Activated CD8-positive, alpha-beta memory T cell treated with anti-CD3 and anti-CD28 coated beads for 4 hours (primary cell): Measurements from ENCODE around the gene CCDC192.

ENCODE experiments used
- DNase-seq, 2 donors: peaks; one replicate each; pipeline ENCODE4 v3.0.0-alpha.2; 2020; ENCODE audit warnings: low read depth in 2 of 2

Gene CCDC192

DNA sequence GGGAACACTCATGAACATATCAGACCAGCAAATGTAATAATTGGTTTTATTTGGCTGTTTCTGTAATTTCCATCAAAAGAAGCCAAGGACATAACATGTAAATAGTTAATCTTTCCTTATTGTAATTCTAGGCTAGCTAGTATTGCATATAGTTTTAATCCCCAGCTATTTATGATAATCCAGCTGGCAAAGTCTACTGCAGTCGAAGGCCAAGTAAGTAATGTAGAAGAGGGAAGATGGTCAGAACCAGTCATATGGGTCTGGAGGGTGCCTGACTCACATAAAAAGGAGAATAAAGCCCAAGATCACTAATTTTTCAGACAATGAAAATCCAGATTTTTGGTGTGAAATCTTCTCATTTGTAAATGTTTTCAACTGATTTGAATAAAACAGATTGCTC is 106.3 kb downstream of the CCDC192 start:
- no peak for DNase-seq

DNA sequence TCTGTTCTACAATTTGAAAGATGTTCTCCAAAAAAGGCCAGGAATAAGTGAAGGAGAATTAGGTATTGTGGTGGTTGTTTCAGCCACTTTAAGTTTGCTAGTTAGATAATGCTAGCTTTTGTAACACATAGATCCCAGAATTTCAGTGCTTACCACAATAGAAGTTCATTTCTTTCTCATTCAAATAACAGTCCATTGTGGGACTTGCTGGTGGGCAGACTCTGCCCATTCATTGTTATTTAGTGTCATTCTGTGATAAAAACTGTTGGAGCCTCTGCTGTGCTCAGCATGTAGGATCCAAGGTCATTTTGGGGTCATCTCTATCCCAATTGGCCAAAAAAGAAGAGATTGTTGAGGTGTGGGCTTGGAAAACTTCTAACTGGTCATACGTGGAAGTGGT is 106.8 kb downstream of the CCDC192 start:
- DNase-seq, result no peak

DNA sequence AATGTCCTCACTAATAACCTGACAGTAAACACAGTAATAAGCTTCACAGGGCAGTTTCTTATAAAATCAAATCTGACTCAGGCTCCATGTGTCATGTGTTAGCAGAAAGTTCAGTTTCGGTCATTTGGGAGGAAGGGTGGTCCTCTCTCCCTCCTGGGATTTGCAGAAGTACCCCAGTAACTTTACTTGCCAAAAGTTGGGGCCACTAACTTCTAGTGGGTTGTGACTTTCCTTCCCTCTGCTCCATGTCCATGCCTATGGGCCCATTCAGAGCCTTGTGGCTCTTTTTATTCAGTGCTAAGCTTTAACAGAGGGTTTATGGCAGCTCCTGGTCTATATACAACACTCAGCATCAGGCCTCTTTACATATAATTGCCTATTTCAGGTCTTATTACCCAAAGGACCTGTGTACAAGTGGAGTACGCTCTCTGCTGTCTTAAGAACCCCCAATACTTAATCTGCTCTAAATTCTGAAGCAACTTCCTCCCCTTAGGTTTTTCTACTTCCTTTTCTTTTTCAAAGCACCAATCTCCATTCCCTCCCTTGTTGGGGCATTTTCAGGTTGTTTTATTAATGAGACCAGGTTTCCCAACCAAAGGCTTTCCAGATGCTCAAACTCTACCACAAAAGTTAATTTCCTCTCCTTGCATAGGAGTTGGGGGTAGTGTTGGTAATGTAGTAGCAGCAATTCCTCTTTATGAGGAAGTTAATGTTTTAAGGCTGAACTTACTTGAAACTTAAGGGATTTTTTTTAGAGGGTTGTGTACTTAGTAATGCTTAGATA is 107.7 kb downstream of the CCDC192 start:
- no peak for DNase-seq

DNA sequence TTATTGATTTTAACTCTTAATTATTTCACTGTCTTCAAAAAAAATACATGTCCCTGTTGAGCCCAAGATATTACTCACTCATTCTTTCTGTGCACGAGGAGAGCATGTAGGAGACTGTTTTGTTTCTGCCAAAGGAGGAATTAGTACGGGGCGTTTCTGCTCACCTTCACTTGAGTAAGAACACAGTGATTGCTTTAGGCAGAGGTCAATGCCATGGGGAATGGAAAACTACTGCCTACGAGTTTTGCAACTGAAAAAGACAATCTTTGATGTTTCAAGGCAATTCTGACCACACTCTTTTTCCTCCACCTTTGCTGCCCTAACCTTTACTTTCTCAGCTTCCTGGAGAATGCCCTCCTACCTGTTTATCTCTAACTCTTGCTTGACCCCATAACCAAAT is 109.4 kb downstream of the CCDC192 start:
- no peak for DNase-seq

DNA sequence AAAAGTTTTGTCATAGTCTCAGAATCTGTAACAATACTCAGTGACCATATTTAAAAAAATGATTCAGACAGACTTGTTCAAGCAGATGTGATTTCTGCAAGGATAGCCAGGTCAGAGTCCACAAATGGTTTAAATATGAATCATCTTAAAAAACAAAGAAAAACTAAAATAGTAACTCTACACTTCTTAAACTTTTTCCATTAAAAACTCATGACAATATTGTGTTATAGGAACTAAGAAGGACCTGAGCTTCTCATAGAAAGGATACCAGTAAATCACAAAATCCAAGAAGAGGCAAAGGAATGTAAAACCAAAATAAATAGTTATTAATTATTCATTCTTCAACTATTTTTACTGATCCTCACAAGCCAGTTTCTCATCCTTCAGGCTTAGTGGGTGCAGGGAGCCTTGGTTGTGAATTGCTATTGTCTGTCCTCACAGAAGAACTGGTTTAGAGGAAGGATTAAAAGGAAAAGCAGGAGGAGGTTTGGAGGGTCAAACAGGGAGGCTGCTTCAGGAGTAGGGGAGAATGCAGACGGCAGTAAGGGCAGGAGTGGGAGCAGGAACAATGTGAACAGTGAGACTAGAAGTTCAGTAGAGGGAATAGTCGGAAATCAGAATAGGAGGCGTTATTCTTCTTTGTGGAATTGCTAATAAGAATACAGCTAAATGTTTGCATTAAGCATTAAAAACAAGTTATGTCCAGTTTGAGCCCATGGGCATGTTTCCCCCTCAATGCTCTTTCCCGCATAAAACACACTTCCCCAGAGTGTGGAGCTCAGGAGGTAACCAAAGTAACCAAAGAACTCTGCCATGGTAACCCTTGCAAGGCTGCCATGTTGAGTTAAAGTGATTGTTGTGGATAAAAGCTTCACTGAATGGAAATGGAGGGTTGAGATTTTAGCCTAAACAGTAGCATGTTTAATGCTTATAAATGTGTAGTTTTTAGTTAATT is 110.7 kb downstream of the CCDC192 start:
- DNase-seq, result no peak

DNA sequence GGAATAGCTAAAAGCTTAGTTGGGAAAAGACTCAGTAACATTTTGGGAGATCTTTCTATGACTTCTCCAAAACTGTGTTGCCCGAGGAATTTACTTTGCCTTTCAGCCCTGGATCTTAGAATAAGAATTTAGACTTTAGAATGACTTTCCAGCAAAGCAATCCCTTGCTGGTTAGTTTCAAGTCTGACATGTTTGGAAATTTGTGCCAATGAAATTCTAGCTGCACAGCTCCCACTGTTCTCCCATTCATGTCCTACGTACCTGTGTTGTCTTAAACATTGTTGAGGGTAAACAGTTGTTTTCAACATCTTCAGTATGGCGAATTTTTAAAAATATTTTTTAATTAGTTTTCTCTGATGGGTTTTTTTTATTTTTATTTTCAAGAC is 111.4 kb downstream of the CCDC192 start:
- DNase-seq, result no peak

DNA sequence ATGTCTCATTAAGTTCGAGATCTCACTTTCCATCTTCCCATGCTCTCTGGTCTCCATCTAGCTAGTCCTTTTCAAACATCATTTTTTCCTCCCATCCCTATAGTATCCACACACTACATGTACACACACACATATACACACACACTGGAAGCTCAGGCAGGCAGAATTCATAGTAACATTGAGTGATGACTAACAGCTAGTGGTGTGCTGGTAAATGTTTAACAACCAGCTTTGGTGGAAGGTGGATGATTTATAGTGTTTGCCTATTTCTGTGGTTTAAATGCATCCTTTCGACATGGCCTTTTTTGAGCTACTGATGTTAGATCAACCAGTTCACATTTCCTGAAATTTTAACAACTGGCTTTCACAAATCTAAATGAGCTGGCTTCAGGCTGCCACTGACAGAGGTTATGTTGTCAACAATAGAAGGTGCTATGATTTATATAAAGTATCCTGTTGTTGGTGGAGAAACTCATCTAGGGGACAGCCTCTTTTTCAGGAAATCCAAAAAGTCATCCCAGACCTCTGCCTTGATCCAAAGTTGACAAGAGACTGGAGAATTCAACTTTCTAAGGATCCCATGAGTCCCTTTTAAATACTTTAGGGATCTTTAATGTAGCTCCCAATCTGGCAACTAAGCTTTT is 117.8 kb downstream of the CCDC192 start:
- no peak for DNase-seq

DNA sequence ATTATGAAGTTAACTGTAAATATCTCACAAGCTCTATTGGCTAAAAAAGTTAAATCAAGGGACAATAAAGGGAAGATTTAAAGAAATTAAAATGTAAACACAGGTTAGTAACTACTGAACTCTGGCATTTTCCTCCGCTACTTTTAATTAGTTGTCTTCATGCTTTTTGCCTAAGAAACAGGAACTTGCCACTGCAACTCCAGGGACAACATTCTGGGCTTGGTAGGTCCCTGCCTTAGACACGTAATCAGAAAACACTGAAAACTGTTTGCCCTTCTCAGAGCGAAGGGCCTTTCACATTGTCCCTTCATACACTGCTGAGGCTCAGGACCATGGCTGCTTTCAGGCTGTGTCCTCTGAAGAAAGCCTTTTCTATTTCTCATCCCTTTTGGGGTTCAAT is 118.7 kb downstream of the CCDC192 start:
- no peak for DNase-seq

DNA sequence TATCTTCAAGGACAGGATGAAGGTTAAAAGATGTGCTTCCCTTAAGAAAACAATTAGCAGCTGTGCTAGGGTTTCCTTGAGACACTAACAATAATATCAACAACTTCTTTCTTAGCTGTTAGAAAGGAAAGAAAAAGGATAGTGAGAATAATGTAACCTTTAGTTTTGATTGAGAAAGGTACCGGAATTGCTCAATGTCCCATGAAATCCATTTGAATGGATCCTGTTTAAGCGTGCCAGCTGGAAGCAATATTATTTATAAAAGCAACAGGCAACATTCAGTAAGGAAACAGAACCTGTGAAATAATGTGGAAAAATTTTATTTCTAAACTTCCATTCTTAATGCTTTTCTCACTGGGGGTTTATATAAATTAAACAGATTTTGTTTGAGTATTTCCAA is 120.9 kb downstream of the CCDC192 start:
- DNase-seq, result no peak

DNA sequence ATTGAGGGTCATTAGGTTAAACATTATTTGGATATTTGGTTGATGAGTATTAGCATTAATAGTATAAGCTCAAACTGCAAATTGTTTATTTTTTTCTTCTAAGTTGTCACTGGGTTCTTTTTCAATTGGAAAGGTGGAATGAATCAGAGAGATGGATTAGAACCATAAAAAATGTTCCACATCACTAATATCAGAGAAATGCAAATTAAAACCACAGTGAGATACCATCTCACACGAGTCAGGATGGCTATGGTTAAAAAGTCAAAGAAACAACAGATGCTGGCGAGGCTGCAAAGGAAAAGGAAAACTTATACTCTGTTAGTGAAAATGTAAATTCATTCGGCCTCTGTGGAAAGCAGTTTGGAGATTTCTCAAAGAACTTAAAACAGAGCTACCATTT is 122.8 kb downstream of the CCDC192 start:
- no peak for DNase-seq

DNA sequence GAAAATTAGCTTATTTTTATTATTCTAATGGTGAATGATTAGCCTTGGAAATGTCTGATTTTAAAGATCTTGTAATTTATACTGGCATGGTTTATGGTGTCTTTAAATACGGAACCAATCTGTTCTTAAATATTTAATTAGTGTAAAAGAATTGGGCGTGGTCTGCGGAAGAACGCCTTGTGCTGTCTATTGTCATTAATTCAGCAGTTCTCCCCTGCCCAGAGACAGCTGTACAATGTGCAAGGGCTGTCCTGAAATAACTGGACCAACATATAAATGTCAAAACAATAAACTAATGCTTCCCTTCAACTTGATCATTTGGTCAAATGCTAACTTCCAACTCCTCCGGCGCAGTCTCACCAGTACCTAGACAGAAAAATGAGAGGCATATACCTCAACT is 124.3 kb downstream of the CCDC192 start:
- no peak for DNase-seq

DNA sequence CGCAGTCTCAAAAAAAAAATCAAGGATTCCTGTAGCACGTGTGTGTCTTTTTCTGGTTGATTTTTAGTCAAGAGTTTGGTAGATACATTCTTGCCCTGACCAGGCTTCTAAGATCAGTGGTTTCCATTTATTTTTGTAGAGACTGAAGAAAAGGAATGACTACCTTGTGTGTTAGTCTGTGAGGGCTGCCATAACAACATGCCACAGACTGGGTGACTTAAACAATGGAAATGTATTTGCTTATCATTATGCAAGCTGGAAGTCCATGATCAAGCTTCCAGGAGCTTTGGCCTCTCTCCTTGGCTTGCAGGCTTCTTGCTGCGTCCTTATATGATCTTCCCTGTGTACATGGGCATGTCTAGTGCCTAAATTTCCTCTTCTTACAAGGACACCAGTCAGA is 127.0 kb downstream of the CCDC192 start:
- DNase-seq, result no peak

DNA sequence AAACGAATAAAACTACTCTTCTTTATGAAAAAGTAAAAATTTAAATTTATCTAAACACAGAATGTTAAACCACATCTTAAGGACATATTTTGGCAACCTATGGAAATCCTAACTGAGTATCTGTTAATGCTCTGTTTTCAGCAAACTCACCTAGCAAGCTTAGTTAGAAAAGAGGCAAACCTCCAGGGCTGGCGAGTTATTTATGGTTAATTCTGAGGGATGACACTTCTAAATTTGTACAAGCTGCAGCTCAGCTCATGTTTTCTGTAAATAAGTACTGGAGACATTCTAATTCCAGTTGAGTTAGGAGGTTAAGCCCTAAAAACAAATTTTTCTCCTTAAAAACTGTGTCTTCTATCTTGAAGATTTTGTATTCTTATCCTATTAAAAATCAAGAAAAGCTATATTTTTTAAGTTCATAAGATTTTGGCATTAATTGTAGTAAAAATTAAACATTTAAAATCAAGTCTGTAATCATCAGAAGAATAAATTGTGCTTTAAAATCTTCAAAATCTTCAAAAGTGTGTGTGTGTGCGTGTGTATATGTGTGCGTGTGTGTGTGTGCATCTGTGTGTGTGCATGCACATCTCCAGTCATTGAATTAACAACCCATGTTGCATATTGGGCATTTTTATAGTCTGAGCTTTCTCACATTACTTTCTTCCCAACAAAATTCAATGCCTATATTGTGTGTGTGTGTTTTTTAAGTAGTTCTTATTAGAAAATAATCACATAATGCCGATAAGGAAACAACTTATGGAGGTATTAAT is 127.8 kb downstream of the CCDC192 start:
- no peak for DNase-seq

DNA sequence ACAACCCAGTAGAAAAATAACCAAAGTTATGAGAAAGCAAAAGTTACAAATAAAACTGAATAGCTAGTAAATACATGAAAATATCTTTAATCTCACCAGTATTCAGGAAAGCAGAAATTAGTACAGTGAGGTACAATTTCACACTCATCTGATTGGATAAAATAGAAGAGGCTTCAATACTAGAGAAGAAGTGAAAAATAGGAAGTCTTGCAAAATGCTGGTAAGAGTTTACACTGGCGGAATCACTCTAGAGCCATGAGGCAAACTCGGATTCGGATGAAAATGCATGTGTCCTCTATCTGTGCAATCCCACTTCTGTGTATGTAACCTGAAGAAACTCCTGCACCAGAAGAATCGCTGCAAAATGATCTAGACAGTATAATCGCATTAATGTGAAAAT is 128.9 kb downstream of the CCDC192 start:
- DNase-seq, result no peak

DNA sequence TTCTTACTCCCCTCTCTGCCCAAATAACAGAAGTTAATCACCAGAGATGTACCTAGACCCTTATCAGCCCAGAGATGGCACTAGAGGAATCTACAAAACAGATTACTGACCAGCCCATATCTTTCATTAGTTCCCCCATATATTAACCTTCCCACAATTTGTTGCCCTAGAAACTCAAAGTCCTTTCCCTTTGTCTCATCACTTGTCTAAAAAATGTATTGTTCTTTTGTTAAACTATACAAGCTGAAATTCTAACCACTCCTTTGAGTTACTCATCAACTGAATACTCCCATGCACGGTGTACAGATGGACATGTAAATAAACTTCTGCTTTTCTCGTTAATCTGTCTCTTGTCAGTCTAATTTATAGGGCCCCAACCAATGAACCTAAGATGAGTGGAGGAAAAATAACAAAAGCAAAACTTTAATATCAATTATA is 130.9 kb downstream of the CCDC192 start:
- no peak for DNase-seq

DNA sequence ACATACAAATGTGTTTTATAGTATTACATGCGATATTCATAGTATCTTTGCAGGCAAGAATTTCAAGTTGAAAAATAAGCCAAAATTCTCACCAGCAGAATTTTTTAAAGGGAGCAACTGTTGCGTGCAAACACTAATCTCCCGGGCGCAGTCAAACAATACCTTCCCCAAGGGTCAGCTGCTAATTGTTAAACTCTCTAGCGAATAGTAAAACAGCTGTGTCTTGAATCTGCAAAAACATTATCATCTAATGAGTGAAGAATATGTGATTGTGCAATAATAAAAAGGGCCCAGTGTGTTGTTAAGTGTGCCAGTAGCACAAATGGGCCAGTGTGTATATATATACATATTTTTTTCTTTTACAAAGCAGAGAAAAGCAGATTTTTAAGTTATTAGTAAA is 131.4 kb downstream of the CCDC192 start:
- no peak for DNase-seq

DNA sequence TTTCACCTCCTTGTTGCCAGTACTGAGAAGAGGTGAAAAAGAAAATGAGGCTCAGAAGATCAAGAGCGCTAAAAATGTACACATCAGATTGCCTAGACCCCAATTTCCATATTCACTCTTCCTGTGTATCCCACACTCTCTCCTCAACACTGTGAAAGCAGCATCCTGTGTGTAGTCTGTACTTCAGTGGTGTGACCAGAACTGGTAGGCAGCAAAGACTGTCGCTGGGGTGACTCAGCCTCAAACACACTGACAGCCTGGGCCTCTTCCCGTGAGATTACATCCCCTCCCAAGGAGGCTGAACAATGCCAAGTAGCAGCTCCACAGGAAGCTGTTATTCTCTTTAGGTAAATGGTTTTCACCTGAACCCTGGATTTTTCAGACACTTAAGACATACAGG is 135.5 kb downstream of the CCDC192 start:
- DNase-seq, result no peak

DNA sequence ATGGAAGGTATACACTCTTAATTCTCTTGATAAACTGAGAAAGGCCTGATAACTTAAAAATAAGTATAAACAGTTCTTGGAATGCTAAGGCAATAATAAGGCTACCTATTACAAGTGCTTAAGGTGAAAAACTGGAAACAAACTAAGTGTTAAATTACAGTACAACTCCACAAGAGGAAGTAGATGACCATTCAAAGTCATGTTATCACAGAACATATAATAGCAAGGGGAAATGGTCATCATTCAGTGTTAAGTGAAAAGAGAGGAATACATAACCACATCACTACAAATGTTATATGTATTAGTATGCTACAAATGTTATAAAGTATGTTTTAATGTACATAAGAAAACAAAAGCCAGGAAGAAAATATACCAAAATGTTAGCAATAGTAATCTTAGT is 135.9 kb downstream of the CCDC192 start:
- DNase-seq, result no peak

DNA sequence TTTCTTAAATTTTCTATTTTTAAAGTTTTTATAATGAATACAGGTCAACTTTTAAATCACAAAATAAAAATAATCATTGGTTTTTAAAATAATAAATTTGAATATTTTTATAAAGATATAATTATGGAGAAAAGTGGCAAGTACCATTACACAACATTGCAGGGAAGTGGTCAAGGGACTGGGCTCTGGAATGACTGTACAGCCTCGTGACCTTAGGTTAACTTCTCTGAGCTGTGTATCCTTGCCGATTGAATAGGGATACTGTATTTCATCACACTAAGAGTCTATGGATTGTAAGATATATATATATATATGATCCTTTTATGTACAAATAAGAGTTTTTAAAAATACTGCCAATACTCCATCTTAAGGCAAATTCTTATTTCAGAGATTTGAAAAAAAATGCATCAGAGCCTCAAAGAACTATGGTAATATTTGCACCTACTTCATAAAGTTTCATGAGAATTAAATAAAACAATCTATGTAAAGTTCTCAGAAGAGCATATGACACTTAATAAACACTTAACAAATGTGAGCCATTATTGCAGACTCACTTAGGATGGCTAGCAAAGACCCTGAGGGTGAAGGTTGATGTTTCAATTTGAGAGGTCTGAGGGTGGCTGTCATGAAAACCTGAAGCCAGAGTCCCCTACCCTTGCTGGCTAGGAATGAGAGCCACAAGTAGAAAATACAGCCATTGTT is 136.5 kb downstream of the CCDC192 start:
- no peak for DNase-seq

DNA sequence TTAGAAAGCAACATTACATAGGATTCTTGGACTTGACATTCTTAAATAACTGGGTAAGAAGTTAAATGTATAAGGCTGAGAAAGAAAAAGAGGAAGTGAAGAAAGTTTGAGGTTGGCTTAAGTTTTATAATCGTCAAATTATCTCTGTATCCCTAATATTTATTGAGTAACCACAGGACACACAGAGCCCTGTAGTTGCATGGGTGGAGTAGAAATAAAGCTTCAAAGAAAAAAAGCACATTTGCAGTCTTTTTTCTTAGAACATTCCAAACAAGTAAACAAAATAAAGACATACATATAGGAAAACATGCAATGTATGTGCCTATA is 137.0 kb downstream of the CCDC192 start:
- DNase-seq, result no peak

DNA sequence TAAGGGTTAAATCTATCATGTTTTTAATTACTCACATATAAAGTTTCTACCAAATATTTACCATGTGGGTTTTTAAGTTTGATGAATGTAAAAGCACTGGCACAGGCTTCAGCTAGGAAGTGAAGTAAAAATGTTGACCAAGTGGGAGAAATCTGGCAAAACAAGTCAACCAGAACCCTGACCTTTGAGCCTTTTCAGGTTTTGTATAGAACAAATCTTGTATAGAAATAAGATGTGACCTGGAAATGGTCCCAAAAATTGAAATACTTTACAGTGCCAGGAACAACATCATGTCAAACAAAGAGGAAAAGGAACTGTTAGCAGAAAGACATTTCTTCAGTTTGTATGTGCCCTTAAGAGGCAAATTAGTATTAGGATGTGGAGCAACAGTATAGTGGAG is 137.6 kb downstream of the CCDC192 start:
- no peak for DNase-seq
